KMS-11 (cell line): Measurements from ENCODE around the gene NOP53.

Experiments
- H2AFZ ChIP-seq: fragments of 200-600 bp; sonication (generic); 2 replicates; pipeline ENCODE4 v1.6.1; 2016; ENCODE audit warnings: antibody characterized with exemption, mixed run types, low read depth
- H3K27ac ChIP-seq: fragments of 200-600 bp; sonication (generic); 2 replicates; pipeline ENCODE4 v1.6.1; 2016; ENCODE audit warnings: mild to moderate bottlenecking, mixed run types
- H3K27me3 ChIP-seq: fragments of 200-600 bp; sonication (generic); 2 replicates; pipeline ENCODE4 v1.6.1; 2017; ENCODE audit warnings: mild to moderate bottlenecking, low read depth, mixed run types, moderate library complexity; ENCODE audit not compliant: insufficient read depth
- H3K36me3 ChIP-seq: fragments of 200-600 bp; sonication (generic); 2 replicates; pipeline ENCODE4 v1.6.1; 2017; ENCODE audit warnings: mild to moderate bottlenecking, mixed run types; ENCODE audit not compliant: insufficient read depth
- H3K4me1 ChIP-seq: fragments of 200-600 bp; sonication (generic); 2 replicates; pipeline ENCODE4 v1.6.1; 2016; ENCODE audit warnings: mild to moderate bottlenecking, low read depth, mixed run types; ENCODE audit not compliant: poor library complexity, severe bottlenecking
- H3K4me2 ChIP-seq: fragments of 200-600 bp; sonication (generic); 2 replicates; pipeline ENCODE4 v1.7.0; 2016; ENCODE audit warnings: mild to moderate bottlenecking, mixed run types
- H3K4me3 ChIP-seq: fragments of 200-600 bp; sonication (generic); IDR thresholded peaks from 2 replicates; pipeline ENCODE4 v1.6.1; 2017; ENCODE audit warnings: low read depth, low read length, mixed read lengths; ENCODE audit not compliant: insufficient read depth
- H3K79me2 ChIP-seq: fragments of 200-600 bp; sonication (generic); 2 replicates; pipeline ENCODE4 v1.6.1; 2016; ENCODE audit warnings: low read depth, mixed run types; ENCODE audit not compliant: insufficient read depth
- H3K9ac ChIP-seq: fragments of 200-600 bp; sonication (generic); 2 replicates; pipeline ENCODE4 v1.6.1; 2016; ENCODE audit warnings: mild to moderate bottlenecking, mixed run types
- H4K20me1 ChIP-seq: fragments of 200-600 bp; sonication (generic); 2 replicates; pipeline ENCODE4 v1.6.1; 2016; ENCODE audit warnings: mild to moderate bottlenecking, mixed run types; ENCODE audit not compliant: insufficient read depth
- CTCF ChIP-seq: fragments of 200-600 bp; sonication (generic); conservative IDR thresholded peaks from 2 replicates; pipeline ENCODE4 v1.6.1; 2017; ENCODE audit warnings: low read depth, mild to moderate bottlenecking, antibody characterized with exemption, low read length, moderate library complexity, mixed read lengths

NOP53 gene

GRCh38 chr19:47729799-47730520 lies 15.4 kb upstream of the NOP53 start:
- H3K27ac ChIP-seq, result no peak overlapping the region
- no peaks in the 10 kb centered on the region for H3K36me3 ChIP-seq
- H3K27me3 ChIP-seq, result peaks cover 94% of the 10 kb centered on the region
- H3K79me2 ChIP-seq, result no peaks in the 10 kb centered on the region
- H3K4me3 ChIP-seq, result no peak overlapping the region
- TF ChIP-seq CTCF, result no peak
- H3K9ac ChIP-seq, result no peak overlapping the region
- H3K4me1 ChIP-seq, result no peaks in the 10 kb centered on the region
- H2AFZ ChIP-seq, result no peak overlapping the region
- H3K4me2 ChIP-seq, result no peak overlapping the region
- H4K20me1 ChIP-seq, result no peaks in the 10 kb centered on the region

GRCh38 chr19:47730521-47730889 lies 14.8 kb upstream of the NOP53 start:
- H3K27me3 ChIP-seq, result peaks cover 95% of the 10 kb centered on the region
- no peak overlapping the region for H3K27ac ChIP-seq
- no peak for TF ChIP-seq CTCF
- H3K4me2 ChIP-seq, result no peak overlapping the region
- no peaks in the 10 kb centered on the region for H4K20me1 ChIP-seq
- no peak overlapping the region for H2AFZ ChIP-seq
- no peak overlapping the region for H3K9ac ChIP-seq
- no peaks in the 10 kb centered on the region for H3K4me1 ChIP-seq
- no peak overlapping the region for H3K4me3 ChIP-seq
- no peaks in the 10 kb centered on the region for H3K36me3 ChIP-seq
- no peaks in the 10 kb centered on the region for H3K79me2 ChIP-seq

- Histone ChIP-seq H3K36me3 (no peaks in the 10 kb centered on the region), H3K27ac (no peak overlapping the region), H4K20me1 (no peaks in the 10 kb centered on the region), H3K79me2 (no peaks in the 10 kb centered on the region), H2AFZ (no peak overlapping the region), H3K4me1 (no peaks in the 10 kb centered on the region), H3K4me2 (no peak overlapping the region), H3K9ac (no peak overlapping the region), H3K4me3 (no peak overlapping the region), H3K27me3 (peaks cover 95% of the 10 kb centered on the region)
- no peak for TF ChIP-seq CTCF
Measured at GRCh38 chr19:47730910-47731309, 14.4 kb upstream of the NOP53 start.

GRCh38 chr19:47735131-47735530 lies 10.2 kb upstream of the NOP53 start:
- Histone ChIP-seq H3K79me2 (no peaks in the 10 kb centered on the region), H3K4me2 (no peak overlapping the region), H3K36me3 (no peaks in the 10 kb centered on the region), H3K27ac (no peak overlapping the region), H3K4me3 (no peak overlapping the region), H3K4me1 (no peaks in the 10 kb centered on the region), H4K20me1 (no peaks in the 10 kb centered on the region), H2AFZ (no peak overlapping the region), H3K9ac (no peak overlapping the region), H3K27me3 (peaks cover 73% of the 10 kb centered on the region)
- TF ChIP-seq CTCF, result no peak
